H9 (cell line): ENCODE measurements around the gene AMD1. TPM values are rescaled to one million over a fixed set of nuclear protein-coding genes. Genes with fewer than 3 reads are reported as not detected.

ENCODE experiments used
- DNase-seq: peaks from one replicate; pipeline ENCODE4 v3.0.0-alpha.2; 2017
- H2AFZ ChIP-seq: one replicate; pipeline ENCODE4 v1.6.1; 2013; ENCODE audit warnings: mild to moderate bottlenecking, low read length, control low read depth, moderate library complexity
- H2AK5ac ChIP-seq: 2 replicates; pipeline ENCODE4 v1.6.1; 2013; ENCODE audit warnings: low read length, control low read depth, mixed read lengths; ENCODE audit not compliant: insufficient read length
- H2BK120ac ChIP-seq: one replicate; pipeline ENCODE4 v1.6.1; 2013; ENCODE audit warnings: low read depth, mild to moderate bottlenecking, low read length, control low read depth, inconsistent platforms; ENCODE audit not compliant: poor library complexity, severe bottlenecking
- H2BK12ac ChIP-seq: 2 replicates; pipeline ENCODE4 v1.6.1; 2013; ENCODE audit warnings: low read length, control low read depth, mixed read lengths, low read depth; ENCODE audit not compliant: insufficient read length
- H2BK15ac ChIP-seq: 2 replicates; pipeline ENCODE4 v1.6.1; 2013; ENCODE audit warnings: low read depth, low read length, control low read depth
- H2BK20ac ChIP-seq: one replicate; pipeline ENCODE4 v1.6.1; 2013; ENCODE audit warnings: low read depth, mild to moderate bottlenecking, low read length, control low read depth, inconsistent platforms; ENCODE audit not compliant: poor library complexity, severe bottlenecking
- H2BK5ac ChIP-seq: 2 replicates; pipeline ENCODE4 v1.6.1; 2013; ENCODE audit warnings: low read length, control low read depth, mixed read lengths; ENCODE audit not compliant: insufficient read length
- H3K14ac ChIP-seq: 2 replicates; pipeline ENCODE4 v1.6.1; 2013; ENCODE audit warnings: low read length, control low read depth; ENCODE audit not compliant: insufficient read depth
- H3K18ac ChIP-seq: 2 replicates; pipeline ENCODE4 v1.6.1; 2013; ENCODE audit warnings: low read depth, mild to moderate bottlenecking, mixed read lengths, low read length, control low read depth; ENCODE audit not compliant: insufficient read length
- H3K23ac ChIP-seq: 2 replicates; pipeline ENCODE4 v1.6.1; 2013; ENCODE audit warnings: low read length, control low read depth, mixed read lengths, low read depth; ENCODE audit not compliant: insufficient read length
- H3K23me2 ChIP-seq: 2 replicates; pipeline ENCODE4 v1.6.1; 2013; ENCODE audit warnings: low read depth, mild to moderate bottlenecking, mixed read lengths, low read length, control low read depth; ENCODE audit not compliant: insufficient read length, poor library complexity, severe bottlenecking
- H3K27ac ChIP-seq: 2 replicates; pipeline ENCODE4 v1.5.1; 2013; ENCODE audit warnings: low read length, control low read depth, mixed read lengths, low read depth; ENCODE audit not compliant: insufficient read length
- H3K27me3 ChIP-seq: 2 replicates; pipeline ENCODE4 v1.6.1; 2013; ENCODE audit warnings: low read length, control low read depth, inconsistent platforms; ENCODE audit not compliant: insufficient read depth
- H3K4ac ChIP-seq: 2 replicates; pipeline ENCODE4 v1.6.1; 2013; ENCODE audit warnings: low read depth, mild to moderate bottlenecking, control low read depth, inconsistent platforms, low read length, moderate library complexity
- H3K4me1 ChIP-seq: 2 replicates; pipeline ENCODE4 v1.6.1; 2013; ENCODE audit warnings: low read length, control low read depth, inconsistent platforms; ENCODE audit not compliant: insufficient read depth
- H3K4me2 ChIP-seq: 2 replicates; pipeline ENCODE4 v1.6.1; 2013; ENCODE audit warnings: low read length, control low read depth, mixed read lengths; ENCODE audit not compliant: insufficient read length, insufficient read depth
- H3K56ac ChIP-seq: 2 replicates; pipeline ENCODE4 v1.6.1; 2013; ENCODE audit warnings: low read depth, mild to moderate bottlenecking, mixed read lengths, low read length, control low read depth; ENCODE audit not compliant: insufficient read length
- H3K79me1 ChIP-seq: 2 replicates; pipeline ENCODE4 v1.6.1; 2013; ENCODE audit warnings: low read depth, mild to moderate bottlenecking, moderate library complexity, low read length, control low read depth, inconsistent platforms; ENCODE audit not compliant: insufficient read depth, poor library complexity, severe bottlenecking
- H3K79me2 ChIP-seq: 2 replicates; pipeline ENCODE4 v1.6.1; 2013; ENCODE audit warnings: low read length, control low read depth, inconsistent platforms; ENCODE audit not compliant: insufficient read depth
- H3K9ac ChIP-seq: 2 replicates; pipeline ENCODE4 v1.6.1; 2013; ENCODE audit warnings: low read length, control low read depth, mixed read lengths; ENCODE audit not compliant: insufficient read length; ENCODE audit errors: extremely low read depth
- H3K9me3 ChIP-seq: one replicate; pipeline ENCODE4 v1.6.1; 2013; ENCODE audit warnings: low read depth, low read length, inconsistent platforms; ENCODE audit not compliant: control insufficient read depth
- H3T11ph ChIP-seq: one replicate; pipeline ENCODE4 v1.6.1; 2013; ENCODE audit warnings: mild to moderate bottlenecking, low read length, control low read depth, inconsistent platforms
- H4K20me1 ChIP-seq: one replicate; pipeline ENCODE4 v1.6.1; 2013; ENCODE audit not compliant: control insufficient read depth, insufficient read length, insufficient read depth
- H4K5ac ChIP-seq: 2 replicates; pipeline ENCODE4 v1.6.1; 2013; ENCODE audit warnings: low read depth, mild to moderate bottlenecking, mixed read lengths, low read length, control low read depth; ENCODE audit not compliant: insufficient read length
- H4K8ac ChIP-seq: replicated peaks from 2 replicates; pipeline ENCODE4 v1.6.1; 2013; ENCODE audit warnings: low read length, control low read depth, mixed read lengths, low read depth; ENCODE audit not compliant: insufficient read length
- H4K91ac ChIP-seq: 2 replicates; pipeline ENCODE4 v1.6.1; 2013; ENCODE audit warnings: low read depth, mild to moderate bottlenecking, moderate library complexity, mixed read lengths, low read length, control low read depth; ENCODE audit not compliant: insufficient read length
- H3K27ac Mint-ChIP-seq, 3 experiments: 2 replicates in 2 of 3; 3 replicates in 1 of 3; pipeline ENCODE4 v1.8.0; 2020 to 2021; ENCODE audit warnings: mixed read lengths in 3 of 3, mild to moderate bottlenecking in 1 of 3, moderate library complexity in 1 of 3
- H3K27me3 Mint-ChIP-seq: 2 replicates; pipeline ENCODE4 v1.8.0; 2021; ENCODE audit warnings: low read depth, mild to moderate bottlenecking, moderate library complexity, mixed read lengths
- H3K36me3 Mint-ChIP-seq, 3 experiments: 2 replicates in 2 of 3; 3 replicates in 1 of 3; pipeline ENCODE4 v1.8.0; 2020 to 2021; ENCODE audit warnings: low read depth in 3 of 3, mixed read lengths in 3 of 3; ENCODE audit not compliant: insufficient read depth in 1 of 3
- H3K4me1 Mint-ChIP-seq, 2 experiments: 2 replicates each; pipeline ENCODE4 v1.8.0; 2020; ENCODE audit warnings: mixed read lengths in 2 of 2
- H3K4me3 Mint-ChIP-seq, 2 experiments: 2 replicates in 1 of 2; 3 replicates in 1 of 2; pipeline ENCODE4 v1.8.0; 2020 to 2021; ENCODE audit warnings: mild to moderate bottlenecking in 2 of 2, mixed read lengths in 2 of 2, moderate library complexity in 1 of 2
- H3K9me3 Mint-ChIP-seq, 2 experiments: 2 replicates in 1 of 2; 3 replicates in 1 of 2; pipeline ENCODE4 v1.8.0; 2020; ENCODE audit warnings: mild to moderate bottlenecking in 2 of 2, mixed read lengths in 2 of 2, moderate library complexity in 1 of 2
- WGBS: extraction: QIAGEN DNeasy Blood & Tissue Kit; methylation state at CpG from one replicate; pipeline ENCODE4 v1.1.7; 2013; ENCODE audit warnings: missing lambda C conversion rate, low lambda C conversion rate, mixed read lengths; ENCODE audit not compliant: insufficient read length; ENCODE audit errors: extremely low coverage; 5-methylcytosine and 5-hydroxymethylcytosine counted together
- total RNA-seq: library from RNA; stranded (reverse); gene quantifications from 2 replicates; pipeline ENCODE4 v1.2.1, GENCODE V29; 2021
- TF ChIP-seq, protein P1 (sequence below): fragments of 200-600 bp; sonication (generic); conservative IDR thresholded peaks from 3 replicates; pipeline ENCODE4 v1.8.0; 2021; ENCODE audit warnings: antibody characterized with exemption, mild to moderate bottlenecking

The AMD1 gene
- total RNA-seq, 1 experiment from 2014 or later: 162 TPM

DNA sequence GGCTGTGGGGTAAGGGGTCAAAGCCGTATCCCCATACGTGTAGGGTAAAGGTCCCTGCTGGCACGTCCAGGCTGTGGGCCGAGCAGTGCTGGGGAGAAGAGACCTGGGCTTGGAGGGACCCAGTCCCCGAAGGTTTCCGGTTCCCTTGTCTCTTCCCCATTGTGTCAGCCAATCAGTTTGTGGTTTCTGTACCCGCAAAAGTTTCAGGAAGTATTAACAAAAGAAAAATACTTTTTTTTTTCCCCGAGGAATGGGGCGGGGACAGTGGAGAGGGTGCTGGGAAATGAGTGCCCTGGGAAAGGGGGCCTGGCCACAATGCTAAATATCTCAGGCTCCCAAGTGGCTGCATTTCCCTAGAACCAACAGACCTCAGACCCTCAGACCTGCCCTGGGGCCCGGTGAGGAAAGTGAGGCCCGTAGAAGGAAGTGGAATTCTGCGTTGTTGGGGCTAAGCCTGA, 15.2 kb upstream of the AMD1 start:
- peak; percentile 30 for DNase-seq
- Histone ChIP-seq H3T11ph (no peak overlapping the region), H3K79me2 (no peaks in the 10 kb centered on the region), H4K20me1 (no peaks in the 10 kb centered on the region), H2BK12ac (no peak overlapping the region), H3K9me3 (no peaks in the 10 kb centered on the region), H3K27ac (no peak overlapping the region), H3K9ac (no peak overlapping the region), H2AK5ac (no peak overlapping the region), H3K56ac (no peak overlapping the region), H3K79me1 (no peaks in the 10 kb centered on the region), H3K4ac (no peak overlapping the region), H3K4me1 (no peaks in the 10 kb centered on the region), H2BK120ac (no peak overlapping the region), H3K4me2 (no peak overlapping the region), H4K91ac (no peak overlapping the region), H3K14ac (no peak overlapping the region), H3K23me2 (no peaks in the 10 kb centered on the region), H3K27me3 (no peaks in the 10 kb centered on the region), H4K8ac (no peak overlapping the region), H2BK20ac (no peak overlapping the region), H2BK5ac (no peak overlapping the region), H2AFZ (no peak overlapping the region), H3K23ac (no peak overlapping the region), H2BK15ac (no peak overlapping the region), H3K18ac (peak overlapping the region; percentile 42), H4K5ac (no peak overlapping the region)
- H3K27me3 Mint-ChIP-seq: no peaks in the 10 kb centered on the region; the same call in 1 of the 2 replicates
- no peaks in the 10 kb centered on the region for H3K4me1 Mint-ChIP-seq
- no peak overlapping the region for H3K4me3 Mint-ChIP-seq
- no CpG with 5 or more reads among the region's 12 CpGs for WGBS
- no peak overlapping the region for H3K27ac Mint-ChIP-seq
- no peaks in the 10 kb centered on the region for H3K9me3 Mint-ChIP-seq
- TF ChIP-seq, protein P1, sequence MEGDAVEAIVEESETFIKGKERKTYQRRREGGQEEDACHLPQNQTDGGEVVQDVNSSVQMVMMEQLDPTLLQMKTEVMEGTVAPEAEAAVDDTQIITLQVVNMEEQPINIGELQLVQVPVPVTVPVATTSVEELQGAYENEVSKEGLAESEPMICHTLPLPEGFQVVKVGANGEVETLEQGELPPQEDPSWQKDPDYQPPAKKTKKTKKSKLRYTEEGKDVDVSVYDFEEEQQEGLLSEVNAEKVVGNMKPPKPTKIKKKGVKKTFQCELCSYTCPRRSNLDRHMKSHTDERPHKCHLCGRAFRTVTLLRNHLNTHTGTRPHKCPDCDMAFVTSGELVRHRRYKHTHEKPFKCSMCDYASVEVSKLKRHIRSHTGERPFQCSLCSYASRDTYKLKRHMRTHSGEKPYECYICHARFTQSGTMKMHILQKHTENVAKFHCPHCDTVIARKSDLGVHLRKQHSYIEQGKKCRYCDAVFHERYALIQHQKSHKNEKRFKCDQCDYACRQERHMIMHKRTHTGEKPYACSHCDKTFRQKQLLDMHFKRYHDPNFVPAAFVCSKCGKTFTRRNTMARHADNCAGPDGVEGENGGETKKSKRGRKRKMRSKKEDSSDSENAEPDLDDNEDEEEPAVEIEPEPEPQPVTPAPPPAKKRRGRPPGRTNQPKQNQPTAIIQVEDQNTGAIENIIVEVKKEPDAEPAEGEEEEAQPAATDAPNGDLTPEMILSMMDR: no peak
- H3K36me3 Mint-ChIP-seq: no peaks in the 10 kb centered on the region
